Measurements from ENCODE around the gene GCAT.
"Not testable (repeated sequence)": the region's sequence is repeated elsewhere in the genome, so short reads cannot be mapped to it uniquely, and the experiment has no call there.

Gene GCAT

DNA sequence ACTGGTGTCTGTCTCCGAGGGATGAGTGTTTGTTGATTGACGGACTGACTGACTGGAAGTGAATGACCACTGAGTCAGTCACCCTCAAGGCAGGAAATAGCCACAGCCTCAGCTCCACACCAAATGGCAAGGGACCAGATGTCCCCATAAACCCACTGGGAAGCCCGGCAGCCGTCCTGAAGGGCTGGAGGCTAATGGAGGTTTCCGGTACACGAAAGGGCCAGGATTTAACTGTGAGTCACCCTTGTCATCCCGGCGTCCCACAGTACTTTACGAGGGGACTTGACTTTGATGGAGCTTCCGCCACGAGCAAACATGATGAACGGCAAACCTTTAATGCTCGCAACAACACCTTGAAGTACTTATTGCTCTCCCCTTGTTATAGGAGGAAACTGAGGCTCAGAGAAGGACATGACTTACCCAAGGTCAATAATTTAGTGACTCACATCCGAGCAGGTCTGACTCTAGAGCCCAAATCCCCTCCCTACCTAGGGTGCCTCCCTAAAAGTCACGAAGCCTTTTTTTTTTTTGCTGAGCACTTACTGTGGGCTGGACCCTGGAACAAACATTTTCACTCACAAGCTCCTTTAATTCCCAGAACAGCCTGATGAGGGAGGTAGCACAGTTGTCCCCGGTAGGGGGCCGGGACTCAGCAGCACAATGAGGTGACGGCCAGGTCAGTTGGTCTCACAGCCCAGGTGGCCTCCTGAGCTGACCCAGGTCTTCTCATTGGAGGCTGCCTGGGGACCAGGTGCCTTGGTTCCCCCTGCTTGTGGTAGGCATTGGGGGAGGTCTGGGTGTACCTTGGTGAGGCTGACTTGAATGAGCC lies 25.2 kb upstream of the GCAT start:
- no peak for DNase-seq

DNA sequence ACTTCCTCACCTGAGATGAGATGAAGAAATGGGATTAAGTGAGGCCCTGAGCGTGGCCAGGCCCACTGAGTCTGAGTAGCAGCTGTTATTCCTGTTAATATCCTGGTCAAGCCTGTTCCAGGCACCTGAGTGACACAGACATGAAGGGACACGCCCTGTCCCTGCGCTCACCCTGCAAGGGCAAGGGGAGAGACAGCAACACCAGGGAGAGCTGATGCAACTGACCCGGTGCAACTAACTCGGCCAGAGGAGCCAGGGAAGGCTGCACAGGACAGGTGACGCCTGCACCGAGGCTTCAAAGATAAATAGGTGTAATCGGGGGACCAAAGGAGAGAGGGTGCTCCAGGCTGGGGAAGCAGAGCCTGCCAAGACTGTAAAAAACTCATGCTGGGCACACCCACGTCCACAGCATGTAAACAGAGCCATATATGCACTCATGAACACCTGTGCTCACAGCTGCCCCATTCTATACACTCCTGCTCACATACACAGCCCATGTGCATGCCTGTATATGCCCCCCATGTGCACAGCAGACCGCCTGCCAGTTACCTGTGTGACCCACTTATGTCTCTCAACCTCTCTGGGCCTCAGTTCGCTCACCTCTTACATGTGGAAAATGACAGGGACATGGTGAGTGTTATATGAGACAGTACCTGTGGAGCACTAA lies 22.8 kb upstream of the GCAT start:
- no peak for DNase-seq

DNA sequence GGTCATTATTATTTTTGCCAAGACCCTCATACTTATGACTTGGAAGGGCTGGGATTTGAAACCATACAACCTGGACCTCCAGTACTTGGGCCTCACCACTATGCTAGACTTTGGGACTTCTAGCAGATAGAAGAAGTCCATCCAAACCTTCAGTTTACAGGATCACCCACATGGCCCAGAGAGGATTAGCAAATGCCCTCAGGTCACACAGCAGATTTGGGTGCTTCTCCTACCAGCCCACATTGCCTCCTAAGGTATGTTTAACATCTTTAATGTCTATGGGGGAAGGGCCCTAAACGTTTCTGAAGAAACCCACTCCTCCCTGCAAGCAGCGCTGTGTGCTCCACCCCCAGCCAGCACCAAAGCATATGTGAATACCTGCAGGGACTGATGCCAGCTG lies 17.5 kb upstream of the GCAT start:
- no peak for DNase-seq

DNA sequence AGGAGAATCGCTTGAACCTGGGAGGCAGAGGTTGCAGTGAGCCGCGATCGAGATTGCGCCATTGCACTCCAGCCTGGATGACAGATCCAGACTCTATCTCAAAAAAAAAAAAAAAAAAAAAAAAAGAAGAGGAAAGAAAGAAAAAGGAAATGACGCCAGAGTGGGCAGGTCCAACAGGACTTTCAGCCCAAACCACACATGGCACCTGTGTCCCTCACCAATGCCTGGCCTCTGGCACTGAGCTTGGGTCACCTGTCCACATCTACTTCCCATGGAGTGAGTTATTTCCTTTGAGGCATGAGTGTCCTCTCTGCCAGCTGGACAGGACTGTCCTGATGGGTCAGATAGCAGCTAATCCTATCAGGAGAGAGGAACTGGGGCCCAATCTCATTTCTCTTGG lies 15.2 kb upstream of the GCAT start:
- DNase-seq: no peak

DNA sequence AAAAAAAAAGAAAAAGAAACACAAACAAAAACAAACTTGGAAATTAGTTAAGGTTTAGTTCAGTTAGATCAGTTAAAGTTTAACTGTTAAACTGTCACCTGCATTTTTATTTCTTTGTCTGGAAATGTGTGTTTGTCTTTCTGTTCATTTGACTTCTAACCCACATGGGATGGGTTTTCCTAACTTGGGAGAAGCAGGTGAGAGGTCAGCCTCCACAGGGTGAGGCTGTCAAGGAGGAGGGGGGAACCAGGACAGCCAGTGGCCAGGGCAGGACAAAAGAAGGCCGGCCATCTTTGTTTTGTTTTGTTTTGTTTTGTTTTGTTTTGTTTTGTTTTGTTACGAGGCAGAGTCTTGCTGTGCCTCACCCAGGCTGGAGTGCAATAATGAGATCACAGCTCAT lies 13.4 kb upstream of the GCAT start:
- no peak for DNase-seq

DNA sequence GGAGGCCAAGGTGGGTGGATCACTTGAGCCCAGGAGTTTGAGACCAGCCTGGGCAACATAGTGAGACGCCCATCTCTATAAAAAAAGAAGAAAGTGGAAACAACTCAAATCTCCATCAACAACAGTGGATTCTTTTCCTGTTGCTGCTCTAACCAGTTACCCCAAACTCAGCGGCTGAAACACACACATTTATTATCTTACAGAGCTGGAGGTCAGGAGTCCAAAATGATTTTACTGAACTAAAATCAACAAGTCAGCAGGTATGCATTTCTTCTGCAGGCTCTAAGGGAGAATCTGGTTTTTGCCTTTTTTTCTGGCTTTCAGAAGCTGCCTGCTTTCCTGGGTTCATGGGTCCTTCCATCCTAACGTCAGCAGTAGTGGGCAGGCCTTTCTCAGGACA lies 11.7 kb upstream of the GCAT start:
- DNase-seq: no peak

DNA sequence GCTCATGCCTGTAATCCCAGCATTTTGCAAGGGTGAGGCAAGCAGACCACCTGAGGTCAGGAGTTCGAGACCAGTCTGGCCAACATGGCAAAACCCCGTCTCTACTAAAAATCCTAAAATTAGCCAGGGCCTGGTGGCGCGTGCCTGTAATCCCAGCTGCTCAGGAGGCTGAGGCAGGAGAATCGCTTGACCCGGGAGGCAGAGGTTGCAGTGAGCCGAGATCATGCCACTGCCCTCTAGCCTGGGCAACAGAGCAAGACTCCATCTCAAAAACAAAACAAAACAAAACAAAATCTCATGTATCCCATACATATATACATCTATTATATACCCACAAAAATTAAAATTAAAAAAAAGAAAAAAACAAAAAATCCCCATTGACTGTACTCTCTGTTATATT lies 10.5 kb upstream of the GCAT start:
- DNase-seq: not testable (repeated sequence)

DNA sequence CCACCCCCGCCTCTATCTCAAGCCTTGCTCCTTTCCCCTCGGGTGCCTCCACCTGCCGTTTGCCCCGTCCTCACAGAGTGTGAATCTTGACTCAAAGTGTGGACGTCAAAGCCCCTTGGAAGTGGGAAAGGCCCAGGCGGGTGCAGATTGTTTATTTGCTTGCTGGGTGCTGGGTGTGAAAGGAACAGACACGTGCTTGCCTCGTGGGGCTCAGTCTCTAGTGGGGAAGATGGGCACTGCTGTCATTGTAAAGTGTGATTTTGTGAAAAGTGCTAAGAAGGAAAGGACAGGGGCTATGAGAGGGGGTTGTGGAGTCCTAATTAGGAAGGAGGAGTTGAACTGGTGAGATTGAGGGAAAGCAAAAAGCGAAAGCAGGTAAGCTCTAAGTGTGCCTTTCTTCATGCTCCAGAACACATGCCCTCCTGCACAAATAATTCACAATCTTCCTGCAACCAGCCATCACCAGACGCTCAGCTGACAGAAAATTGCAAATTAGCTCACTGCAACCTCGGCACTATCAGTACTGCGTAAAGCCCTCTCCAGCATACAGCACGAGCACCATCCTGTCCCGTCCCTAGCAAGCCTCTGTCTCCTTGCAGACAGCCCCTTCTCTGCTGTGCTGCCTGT lies 9.7 kb upstream of the GCAT start:
- DNase-seq: no peak

DNA sequence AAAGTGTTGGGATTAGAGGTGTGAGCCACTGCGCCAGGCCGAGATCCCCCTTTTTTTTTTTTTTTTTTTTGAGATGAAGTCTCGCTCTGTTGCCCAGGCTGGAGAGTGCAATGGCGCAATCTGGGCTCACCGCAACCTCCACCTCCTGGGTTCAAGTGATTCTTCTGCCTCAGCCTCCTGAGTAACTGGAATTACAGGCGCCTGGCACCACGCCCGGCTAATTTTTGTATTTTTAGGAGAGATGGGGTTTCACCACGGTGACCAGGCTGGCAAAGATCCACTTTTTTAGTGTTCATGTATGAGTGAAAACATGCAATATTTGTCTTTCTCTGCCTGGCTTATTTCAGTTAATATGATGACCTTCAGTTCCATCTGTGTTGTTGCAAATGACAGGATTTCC lies 7.8 kb upstream of the GCAT start:
- not testable (repeated sequence) for DNase-seq

DNA sequence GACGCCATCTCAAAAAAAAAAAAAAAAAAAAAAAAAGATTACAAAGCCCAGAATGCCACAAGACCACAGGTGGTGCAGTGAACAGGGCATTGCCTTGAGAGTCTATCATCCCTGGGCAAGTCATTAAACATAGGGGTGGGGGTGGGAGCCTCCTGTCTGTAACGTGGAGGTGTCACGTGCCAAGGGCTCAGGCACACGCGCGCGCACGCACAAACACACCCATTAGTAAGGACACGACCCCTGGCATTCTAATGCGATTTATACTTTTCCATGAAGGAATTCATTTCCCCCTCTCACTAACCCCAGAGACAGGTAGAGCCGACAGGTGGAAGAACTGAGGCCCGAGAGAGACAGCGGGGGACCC lies 5.8 kb upstream of the GCAT start:
- no peak for DNase-seq

DNA sequence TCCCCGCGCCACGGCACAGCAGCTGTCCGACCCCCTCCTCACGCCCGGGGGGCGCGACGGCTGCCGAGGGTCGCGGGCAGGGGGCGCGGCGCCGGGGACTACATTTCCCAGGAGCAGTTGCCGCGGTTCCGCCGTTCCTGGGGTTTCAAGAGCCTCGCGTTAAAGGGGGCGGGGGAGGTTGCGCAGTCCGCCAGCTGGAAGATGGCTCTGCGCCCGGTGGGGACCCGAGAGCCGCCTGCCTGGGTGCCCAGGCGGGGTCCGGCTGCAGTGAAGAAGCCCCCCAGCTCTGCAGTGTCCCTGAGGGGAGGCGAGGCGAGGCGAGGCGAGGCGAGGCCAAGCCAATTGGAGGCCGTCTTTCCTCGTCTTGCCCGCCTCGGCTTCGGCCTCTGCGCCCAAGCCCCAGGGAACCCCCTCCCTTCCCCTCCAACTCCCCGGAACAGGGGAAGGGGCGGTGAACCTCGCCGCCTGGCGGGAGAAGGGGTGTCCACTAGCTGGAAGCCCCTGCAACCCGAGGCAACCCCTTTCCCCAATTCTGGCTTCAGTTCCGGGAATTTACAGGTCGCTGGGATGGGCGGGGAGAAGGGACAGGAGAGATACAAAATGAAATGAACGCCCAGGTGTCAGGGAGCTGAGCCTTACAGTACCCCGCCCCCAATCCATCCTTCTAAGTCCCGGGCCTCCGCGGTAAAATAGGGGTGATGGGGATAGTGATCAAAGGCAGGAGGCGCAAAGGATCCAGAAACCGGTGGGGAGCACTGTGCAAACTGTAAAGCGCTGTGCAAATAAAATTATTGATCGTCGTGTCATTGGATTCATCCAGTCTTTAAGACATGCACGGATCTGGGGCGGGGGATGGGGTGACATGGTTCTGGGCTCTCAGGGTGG lies 5.2 kb upstream of the GCAT start:
- no peak for DNase-seq

DNA sequence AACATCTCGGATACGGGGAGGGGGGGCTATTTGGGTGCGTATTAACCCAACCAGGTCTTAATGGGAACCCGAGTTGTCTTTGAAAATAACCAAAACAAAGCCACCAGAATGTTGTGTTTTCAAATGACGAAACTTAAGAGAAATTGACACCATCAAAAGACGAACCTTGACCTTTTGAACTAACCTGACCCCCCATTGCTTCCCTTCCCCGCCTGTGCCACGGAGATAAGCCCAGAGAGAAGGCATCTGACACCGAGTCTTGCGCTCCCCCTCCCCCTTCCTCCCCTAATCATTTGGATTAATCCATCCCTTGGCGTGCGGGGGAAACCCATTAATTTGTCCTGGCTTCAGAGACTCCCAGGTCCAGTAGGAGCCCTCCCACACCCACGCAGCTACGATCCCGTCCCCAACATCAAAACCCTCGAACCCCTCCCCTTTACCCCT lies 4.5 kb upstream of the GCAT start:
- DNase-seq: no peak

DNA sequence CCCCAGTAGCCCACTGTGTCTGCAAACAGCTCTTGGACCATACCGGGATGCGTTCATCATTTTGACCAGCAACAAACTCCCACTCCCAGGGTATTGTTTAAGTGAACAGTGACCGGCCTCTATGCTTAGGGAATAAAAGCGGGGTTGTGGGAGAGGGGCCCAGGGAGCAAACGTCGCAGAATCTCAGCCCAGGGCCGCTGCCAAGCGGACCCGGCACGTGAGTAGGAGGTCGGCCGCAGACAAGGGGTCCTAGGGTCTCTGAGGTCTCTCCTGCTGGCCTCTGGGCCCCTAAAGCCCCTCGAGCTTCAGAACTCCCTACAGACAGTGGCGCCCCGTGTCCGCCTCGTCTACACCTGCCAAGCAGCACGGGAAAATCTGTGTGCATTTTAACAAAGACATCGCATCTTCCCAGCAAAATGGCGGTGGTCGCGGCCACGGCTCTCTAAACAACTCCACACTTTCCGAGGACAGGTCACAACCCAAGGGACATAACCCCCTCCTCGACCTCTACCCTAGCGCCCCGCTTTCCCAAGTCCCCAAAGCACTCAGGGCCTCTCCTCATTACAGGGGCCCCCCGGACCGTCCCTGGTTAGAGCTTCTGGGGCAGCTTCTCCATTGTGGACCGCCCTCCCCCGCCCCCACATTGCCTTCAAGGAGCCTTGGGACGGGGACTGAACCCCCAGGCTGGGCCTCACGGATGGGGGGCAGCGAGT lies 3.9 kb upstream of the GCAT start:
- no peak for DNase-seq

DNA sequence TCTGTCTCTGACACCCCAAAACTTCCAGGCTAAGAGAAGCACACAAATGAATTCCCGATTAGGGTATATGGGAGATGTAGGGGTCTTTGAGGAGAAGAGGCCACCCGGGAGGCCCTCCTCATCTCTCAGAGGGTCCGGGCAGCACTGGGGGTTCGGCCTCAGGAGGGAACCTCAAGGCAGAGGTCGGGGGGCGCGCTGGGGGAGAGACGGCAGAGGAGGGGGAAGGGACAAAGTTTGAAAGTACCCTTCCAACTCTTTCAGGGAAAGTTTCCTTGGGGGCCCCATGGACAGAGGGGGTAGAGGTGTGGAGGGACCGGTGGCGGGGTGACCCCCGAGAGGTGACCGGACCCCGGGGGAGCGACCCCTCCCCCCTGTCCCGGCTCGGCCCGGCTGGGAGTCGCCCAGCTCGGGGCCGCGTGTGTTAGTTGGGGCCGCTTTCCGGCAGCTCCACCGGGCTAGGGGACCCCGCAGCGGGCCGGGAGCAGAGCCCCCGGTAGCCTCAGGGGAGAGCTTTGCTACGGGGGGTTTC lies 3.3 kb upstream of the GCAT start:
- no peak for DNase-seq

DNA sequence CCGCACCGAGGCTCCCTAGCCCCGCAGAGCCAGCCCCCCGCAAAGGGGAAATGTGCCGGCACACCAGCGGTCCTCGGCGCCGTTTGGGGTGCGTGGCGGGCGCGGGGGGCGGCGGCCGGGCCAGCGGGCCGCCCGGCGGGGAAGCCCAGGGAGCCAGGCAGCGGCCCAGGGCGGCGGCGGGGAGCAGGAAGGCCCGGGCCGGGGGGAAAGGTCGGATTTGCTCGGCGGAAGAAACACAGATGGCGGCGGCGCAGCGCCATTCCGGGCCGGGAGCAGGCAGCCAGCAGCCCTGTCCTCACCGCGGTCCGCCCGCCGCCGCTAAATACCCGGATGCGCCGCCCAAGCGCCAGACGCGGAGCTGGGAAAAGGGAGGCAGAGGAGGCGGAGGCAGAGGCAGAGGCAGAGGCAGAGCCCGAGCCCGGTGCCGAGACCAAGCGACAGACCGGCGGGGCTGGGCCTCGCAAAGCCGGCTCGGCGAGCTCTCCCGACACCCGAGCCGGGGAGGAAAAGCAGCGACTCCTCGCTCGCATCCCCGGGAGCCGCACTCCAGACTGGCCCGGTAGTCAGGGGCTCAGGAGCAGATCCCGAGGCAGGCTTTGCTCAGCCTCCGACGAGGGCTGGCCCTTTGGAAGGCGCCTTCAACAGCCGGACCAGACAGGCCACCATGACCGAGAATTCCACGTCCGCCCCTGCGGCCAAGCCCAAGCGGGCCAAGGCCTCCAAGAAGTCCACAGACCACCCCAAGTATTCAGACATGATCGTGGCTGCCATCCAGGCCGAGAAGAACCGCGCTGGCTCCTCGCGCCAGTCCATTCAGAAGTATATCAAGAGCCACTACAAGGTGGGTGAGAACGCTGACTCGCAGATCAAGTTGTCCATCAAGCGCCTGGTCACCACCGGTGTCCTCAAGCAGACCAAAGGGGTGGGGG lies 2.6 kb upstream of the GCAT start:
- peak; percentile 87 for DNase-seq

DNA sequence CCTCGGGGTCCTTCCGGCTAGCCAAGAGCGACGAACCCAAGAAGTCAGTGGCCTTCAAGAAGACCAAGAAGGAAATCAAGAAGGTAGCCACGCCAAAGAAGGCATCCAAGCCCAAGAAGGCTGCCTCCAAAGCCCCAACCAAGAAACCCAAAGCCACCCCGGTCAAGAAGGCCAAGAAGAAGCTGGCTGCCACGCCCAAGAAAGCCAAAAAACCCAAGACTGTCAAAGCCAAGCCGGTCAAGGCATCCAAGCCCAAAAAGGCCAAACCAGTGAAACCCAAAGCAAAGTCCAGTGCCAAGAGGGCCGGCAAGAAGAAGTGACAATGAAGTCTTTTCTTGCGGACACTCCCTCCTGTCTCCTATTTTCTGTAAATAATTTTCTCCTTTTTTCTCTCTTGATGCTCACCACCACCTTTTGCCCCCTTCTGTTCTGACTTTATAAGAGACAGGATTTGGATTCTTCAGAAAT lies 1.9 kb upstream of the GCAT start:
- no peak for DNase-seq

DNA sequence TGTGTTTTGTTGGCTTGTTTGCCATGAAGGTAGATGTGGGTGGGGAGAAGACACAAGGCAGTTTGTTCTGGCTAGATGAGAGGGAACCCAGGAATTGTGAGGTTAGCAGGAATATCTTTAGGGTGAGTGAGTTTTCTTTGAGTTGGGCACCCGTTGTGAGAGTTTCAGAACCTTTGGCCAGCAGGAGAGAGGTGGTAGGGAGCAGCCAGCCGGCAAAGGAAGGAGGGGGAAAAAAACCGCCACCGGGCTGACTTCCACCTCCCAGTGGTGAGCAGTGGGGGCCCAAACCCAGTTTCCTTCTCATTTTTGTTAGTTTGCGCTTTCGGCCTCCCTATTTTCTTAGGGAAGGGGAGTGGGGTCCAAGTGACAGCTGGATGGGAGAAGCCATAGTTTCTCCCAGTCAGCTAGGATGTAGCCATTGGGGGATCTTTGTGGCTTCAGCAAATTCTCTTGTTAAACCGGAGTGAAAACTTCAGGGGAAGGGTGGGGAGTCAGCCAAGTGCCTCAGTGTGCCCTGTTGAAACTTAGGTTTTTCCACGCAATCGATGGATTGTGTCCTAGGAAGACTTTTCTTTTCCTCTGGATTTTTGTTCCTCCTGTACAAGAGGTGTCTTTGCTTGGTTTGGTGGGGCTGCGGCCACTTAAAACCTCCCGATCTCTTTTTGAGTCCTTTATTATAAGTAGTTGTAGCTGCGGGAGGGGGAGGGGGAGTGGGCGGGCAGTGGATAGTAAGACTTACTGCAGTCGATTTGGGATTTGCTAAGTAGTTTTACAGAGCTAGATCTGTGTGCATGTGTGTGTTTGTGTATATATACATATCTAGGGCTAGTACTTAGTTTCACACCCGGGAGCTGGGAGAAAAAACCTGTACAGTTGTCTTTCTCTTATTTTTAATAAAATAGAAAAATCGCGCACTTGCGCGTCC lies 1.1 kb upstream of the GCAT start:
- DNase-seq: no peak

DNA sequence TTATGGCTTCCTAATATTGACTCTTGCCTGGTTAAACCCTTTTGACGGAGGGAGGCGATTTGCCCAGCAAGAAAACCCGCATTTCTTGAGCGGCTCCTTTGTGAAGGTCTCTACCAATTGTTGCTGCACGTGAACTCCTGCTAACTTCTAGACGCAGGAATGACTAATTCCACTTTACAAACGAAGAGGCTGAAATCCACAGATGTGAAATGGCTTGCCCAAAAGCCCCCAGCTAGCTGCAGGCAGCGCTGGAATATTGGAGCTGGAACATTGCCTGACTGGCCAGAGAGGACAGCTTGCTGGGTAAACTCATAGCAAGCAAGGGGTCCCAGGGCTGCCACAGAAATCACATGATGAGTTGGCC lies 542 bp downstream of the GCAT start:
- DNase-seq: no peak

DNA sequence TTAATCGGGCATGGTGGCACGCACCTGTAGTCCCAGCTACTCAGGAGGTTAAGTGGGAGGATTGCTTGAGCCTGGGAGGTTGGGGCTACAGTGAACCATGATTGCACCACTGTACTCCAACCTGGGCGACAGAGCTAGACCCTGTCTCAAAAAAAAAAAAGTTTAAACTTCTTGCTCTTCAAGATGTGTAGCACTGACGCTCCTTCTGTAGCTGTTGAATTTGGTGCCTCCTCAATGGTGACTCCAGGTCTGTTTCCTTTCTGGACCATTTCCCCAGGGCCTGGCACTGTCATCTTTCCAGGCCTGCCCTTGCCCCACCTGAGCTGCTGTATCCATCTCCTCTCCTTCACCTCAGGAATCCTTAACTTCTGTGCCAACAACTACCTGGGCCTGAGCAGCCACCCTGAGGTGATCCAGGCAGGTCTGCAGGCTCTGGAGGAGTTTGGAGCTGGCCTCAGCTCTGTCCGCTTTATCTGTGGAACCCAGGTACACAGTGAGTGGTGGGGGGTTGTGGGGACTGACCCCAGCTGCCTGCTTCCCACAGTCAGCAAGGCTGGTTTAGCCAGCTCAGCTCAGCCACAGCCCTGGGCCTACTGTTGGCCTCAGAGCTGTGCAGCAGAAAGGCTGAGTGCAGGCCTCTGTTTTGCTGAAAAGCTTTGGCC lies 2.1 kb downstream of the GCAT start:
- no peak for DNase-seq
